Body of pancreas (tissue), 4 donors: ENCODE results near the gene URB2.
"Not testable (repeated sequence)": the region's sequence is repeated elsewhere in the genome, so short reads cannot be mapped to it uniquely, and the experiment has no call there.

Source experiments
- CTCF ChIP-seq, 7 experiments: fragments of 450-650 bp in 4 of 7; fragments of 200-600 bp in 3 of 7; sonication (generic) in 3 of 7; IDR thresholded peaks; one replicate each; pipeline ENCODE4 v1.5.1; 2016 to 2019; ENCODE audit warnings: antibody characterized with exemption in 7 of 7
- POLR2A ChIP-seq, 3 donors: fragments of 450-650 bp; IDR thresholded peaks; one replicate each; pipeline ENCODE4 v1.6.1; 2016; ENCODE audit warnings: antibody characterized with exemption in 3 of 3, mild to moderate bottlenecking in 2 of 3

- TF ChIP-seq CTCF, POLR2A (IDR thresholded peaks at IDR 0.05): not testable (repeated sequence)
Measured at GRCh38 chr1:229707127-229707526, 81.1 kb downstream of the URB2 start.
